Parathyroid adenoma (tissue), 2 donors: ENCODE results near the gene TMEM198.

Source experiments
- H2AFZ ChIP-seq: fragments of 300-600 bp; sonication (generic); one replicate; pipeline ENCODE4 v1.7.0; 2017; ENCODE audit warnings: antibody characterized with exemption, mild to moderate bottlenecking
- H3K27ac ChIP-seq: fragments of 300-600 bp; sonication (generic); one replicate; pipeline ENCODE4 v1.7.0; 2017
- H3K27me3 ChIP-seq: fragments of 300-600 bp; sonication (generic); one replicate; pipeline ENCODE4 v1.7.0; 2017; ENCODE audit warnings: low read length; ENCODE audit not compliant: control insufficient read depth, insufficient read depth
- H3K36me3 ChIP-seq: fragments of 300-600 bp; sonication (generic); one replicate; pipeline ENCODE4 v1.7.0; 2017; ENCODE audit warnings: low read length; ENCODE audit not compliant: control insufficient read depth, insufficient read depth
- H3K4me1 ChIP-seq: fragments of 300-600 bp; sonication (generic); one replicate; pipeline ENCODE4 v1.7.0; 2017; ENCODE audit warnings: control low read depth
- H3K4me2 ChIP-seq: fragments of 300-600 bp; sonication (generic); one replicate; pipeline ENCODE4 v1.7.0; 2017; ENCODE audit warnings: low read length
- H3K4me3 ChIP-seq: fragments of 300-600 bp; sonication (generic); one replicate; pipeline ENCODE4 v1.7.0; 2017; ENCODE audit warnings: low read depth, low read length
- H3K79me2 ChIP-seq: fragments of 300-600 bp; sonication (generic); one replicate; pipeline ENCODE4 v1.7.0; 2017; ENCODE audit warnings: control low read depth
- H3K9ac ChIP-seq: fragments of 300-600 bp; sonication (generic); one replicate; pipeline ENCODE4 v1.7.0; 2017; ENCODE audit warnings: mild to moderate bottlenecking
- H3K9me3 ChIP-seq: fragments of 300-600 bp; sonication (generic); one replicate; pipeline ENCODE4 v1.7.0; 2017; ENCODE audit warnings: low read length; ENCODE audit not compliant: control insufficient read depth
- CTCF ChIP-seq: fragments of 300-600 bp; sonication (generic); IDR thresholded peaks from one replicate; pipeline ENCODE4 v1.7.0; 2017; ENCODE audit warnings: antibody characterized with exemption, mild to moderate bottlenecking
- donor health status: primary hyperparathyroidism.

The TMEM198 gene

GRCh38 chr2:219512524-219513216 is 31.2 kb upstream of the TMEM198 start:
- Histone ChIP-seq H3K27ac (no peak overlapping the region), H3K4me2 (no peak overlapping the region), H3K4me3 (no peak overlapping the region), H3K27me3 (peaks cover 14% of the 10 kb centered on the region), H3K36me3 (no peaks in the 10 kb centered on the region), H3K9ac (no peak overlapping the region), H3K79me2 (no peaks in the 10 kb centered on the region), H3K4me1 (peaks cover 14% of the 10 kb centered on the region), H3K9me3 (no peaks in the 10 kb centered on the region), H2AFZ (no peak overlapping the region)
- TF ChIP-seq CTCF = no peak

- Histone ChIP-seq H3K4me2 (no peak overlapping the region), H2AFZ (no peak overlapping the region), H3K79me2 (no peaks in the 10 kb centered on the region), H3K4me3 (no peak overlapping the region), H3K9me3 (no peaks in the 10 kb centered on the region), H3K27me3 (peaks cover 14% of the 10 kb centered on the region), H3K9ac (no peak overlapping the region), H3K4me1 (peaks cover 14% of the 10 kb centered on the region), H3K27ac (no peak overlapping the region), H3K36me3 (no peaks in the 10 kb centered on the region)
- TF ChIP-seq CTCF = no peak
Observed at GRCh38 chr2:219513787-219514186, 30.0 kb upstream of the TMEM198 start.

GRCh38 chr2:219514196-219514761 is 29.5 kb upstream of the TMEM198 start, which contains the start of gene ASIC4:
Gene ASIC4, plus strand, starts transcription at chr2:219514482. Its CDS starts 243 bp downstream, at chr2:219514725.
- peaks cover 14% of the 10 kb centered on the region for H3K4me1 ChIP-seq
- H3K27ac ChIP-seq = no peak within 1 kb of the TSS
- no peak within 1 kb of the TSS for H3K9ac ChIP-seq
- H2AFZ ChIP-seq = peak within 1 kb of the TSS; percentile 22
- H3K9me3 ChIP-seq = no peaks in the 10 kb centered on the region
- peak within 1 kb of the TSS; percentile 31 for H3K4me2 ChIP-seq
- no peak within 1 kb of the TSS for H3K4me3 ChIP-seq
- no peaks in the 10 kb centered on the region for H3K79me2 ChIP-seq
- TF ChIP-seq CTCF = no peak
- H3K27me3 ChIP-seq = peaks cover 14% of the 10 kb centered on the region
- no peaks in the 10 kb centered on the region for H3K36me3 ChIP-seq

- Histone ChIP-seq H3K4me3 (no peak overlapping the region), H3K4me1 (peaks cover 11% of the 10 kb centered on the region), H3K9me3 (no peaks in the 10 kb centered on the region), H3K9ac (no peak overlapping the region), H3K27me3 (peaks cover 14% of the 10 kb centered on the region), H3K27ac (no peak overlapping the region), H3K79me2 (no peaks in the 10 kb centered on the region), H3K36me3 (no peaks in the 10 kb centered on the region), H2AFZ (no peak overlapping the region), H3K4me2 (no peak overlapping the region)
- TF ChIP-seq CTCF = no peak
Observed at GRCh38 chr2:219514836-219515235, 29.0 kb upstream of the TMEM198 start.
